AML-193 (cell line): ENCODE results near the gene CELSR1.
"Not testable (repeated sequence)": the region's sequence is repeated elsewhere in the genome, so short reads cannot be mapped to it uniquely, and the experiment has no call there.

Experiments
- DNase-seq, 2 experiments: peaks; one replicate each; lab custom pipeline; 2025; lab: John Stamatoyannopoulos, UW

Gene CELSR1

DNA sequence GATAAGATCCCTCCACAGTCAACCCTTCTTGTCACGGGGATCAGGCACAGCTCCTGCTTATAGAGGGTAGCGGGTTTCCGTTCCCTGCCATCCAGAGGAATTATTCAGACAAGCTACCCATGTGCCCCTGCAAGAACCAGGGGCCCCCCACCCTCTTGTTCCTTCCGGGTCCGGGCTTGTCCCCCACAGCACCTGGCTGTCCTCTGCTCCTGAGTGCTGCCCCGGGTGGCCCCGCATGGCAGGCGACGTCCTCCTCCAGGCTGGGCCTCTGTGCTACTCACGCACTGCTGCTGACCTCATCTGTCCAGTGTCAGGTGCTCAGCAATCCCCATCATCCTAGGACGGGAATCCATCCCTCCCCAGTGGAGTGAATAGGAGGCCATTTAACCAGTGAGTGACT is 24.7 kb downstream of the CELSR1 start:
- no peak for DNase-seq

DNA sequence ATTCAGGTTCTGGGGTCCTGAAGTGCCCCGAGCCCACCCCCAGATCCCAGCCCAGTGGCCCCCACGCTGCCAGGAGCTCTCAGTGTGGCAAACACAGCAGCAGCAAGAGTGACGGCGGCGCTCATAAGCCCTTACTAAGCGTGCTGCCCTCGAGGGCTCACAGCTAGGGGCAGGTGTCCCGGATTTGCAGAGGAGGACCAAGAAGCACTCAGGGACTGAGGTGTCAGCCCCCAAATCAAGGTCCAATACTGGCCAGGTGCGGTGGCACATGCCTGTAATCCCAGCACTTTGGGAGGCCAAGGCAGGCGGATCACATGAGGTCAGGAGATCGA is 25.4 kb downstream of the CELSR1 start:
- no peak for DNase-seq

DNA sequence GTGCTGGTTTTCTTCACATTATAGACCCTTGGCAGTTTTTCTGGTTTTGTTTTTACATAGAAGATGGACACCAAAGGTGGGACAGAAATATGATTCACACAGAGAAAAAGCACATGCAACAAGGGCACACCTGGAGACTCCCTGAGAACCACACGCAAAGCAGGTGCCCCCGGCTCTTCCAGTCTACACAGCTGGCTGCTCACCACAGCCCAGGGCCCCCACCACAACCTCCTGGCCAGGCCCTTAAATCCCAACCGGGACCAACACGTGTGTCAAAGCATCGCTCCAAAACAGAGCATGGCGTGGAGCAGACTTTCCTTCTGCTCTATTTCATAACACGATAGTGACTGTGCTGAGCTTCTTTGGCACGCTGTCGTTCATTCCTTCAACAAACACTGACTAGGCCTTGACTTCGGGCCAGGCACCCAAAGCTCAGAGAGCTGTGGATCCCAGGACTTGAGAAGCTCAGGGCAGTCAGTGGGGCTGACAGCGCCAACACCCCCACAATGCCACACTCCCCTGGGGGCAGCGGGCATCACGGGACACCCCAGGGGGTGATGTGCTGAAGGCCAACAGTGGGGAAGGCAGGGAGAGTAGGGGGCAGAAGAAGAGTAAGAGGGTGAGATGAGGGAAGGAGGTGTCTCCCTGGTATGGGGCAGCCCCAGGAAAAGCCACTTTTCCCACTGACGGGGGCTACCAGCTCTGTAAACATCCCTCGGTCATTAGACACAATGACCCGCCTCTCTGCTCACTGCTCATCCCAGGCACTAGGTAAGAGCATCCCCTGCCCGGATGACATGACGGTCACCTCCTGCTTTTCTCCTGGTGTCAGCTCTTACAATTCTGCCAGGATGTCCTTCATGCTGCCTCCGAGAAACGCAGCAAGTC is 26.0 kb downstream of the CELSR1 start:
- no peak for DNase-seq

DNA sequence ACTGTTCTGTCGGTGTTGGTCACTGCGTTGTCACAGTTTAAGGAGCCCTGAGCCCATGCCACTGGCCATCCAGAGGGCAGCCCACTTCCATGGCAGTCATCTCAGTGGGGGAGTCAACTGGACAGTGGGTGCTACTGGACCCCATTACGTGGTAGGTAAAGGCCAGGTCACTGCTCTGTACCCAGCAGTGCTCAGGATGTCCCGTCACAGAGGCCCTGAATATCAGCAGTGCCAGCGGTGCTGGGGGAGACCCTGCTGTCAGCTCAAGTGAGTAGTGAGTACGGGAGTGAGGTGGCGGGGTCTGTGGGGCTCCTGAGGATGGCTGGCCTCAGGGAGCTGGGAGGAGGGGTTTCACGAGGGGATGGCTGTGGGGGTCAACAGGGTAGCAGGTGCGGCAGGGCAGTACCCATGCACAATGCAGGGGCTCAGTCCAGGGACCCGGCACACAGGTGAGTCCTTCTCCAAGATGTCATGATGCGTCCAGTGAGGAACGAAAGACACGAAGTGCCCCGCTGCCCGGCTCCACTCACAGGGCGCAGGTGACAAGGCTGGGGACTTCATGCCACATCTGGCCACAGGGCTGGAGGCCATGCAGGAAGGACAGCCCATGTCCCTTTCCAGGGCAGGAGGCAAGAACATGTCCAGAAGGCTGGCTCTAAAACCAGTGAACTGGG is 27.9 kb downstream of the CELSR1 start:
- DNase-seq, result no peak

DNA sequence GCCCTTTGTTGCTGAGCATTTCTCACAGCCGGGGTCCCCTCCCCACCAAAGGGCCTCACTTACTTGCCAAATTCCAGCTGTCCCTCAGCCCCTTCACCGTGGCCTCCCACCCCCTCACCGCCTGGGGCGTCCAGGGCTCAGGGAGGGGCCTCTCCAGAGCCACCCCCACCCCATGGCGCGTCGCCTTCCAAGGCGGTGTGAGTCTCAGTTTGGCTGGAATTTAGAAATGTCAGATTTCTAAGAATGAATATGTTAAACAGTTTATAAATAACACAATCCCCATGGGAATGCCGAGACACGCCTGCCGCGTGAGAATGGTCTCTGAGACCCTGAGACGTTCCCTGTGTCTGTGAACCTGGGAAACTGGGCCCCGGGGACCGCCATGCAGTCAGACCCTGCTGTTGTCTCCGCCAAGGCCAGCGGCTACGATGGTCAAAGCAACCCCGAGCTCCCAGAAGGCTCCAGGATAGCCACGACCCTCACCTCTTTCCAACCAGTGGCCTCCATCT is 28.9 kb downstream of the CELSR1 start:
- DNase-seq, result no peak

DNA sequence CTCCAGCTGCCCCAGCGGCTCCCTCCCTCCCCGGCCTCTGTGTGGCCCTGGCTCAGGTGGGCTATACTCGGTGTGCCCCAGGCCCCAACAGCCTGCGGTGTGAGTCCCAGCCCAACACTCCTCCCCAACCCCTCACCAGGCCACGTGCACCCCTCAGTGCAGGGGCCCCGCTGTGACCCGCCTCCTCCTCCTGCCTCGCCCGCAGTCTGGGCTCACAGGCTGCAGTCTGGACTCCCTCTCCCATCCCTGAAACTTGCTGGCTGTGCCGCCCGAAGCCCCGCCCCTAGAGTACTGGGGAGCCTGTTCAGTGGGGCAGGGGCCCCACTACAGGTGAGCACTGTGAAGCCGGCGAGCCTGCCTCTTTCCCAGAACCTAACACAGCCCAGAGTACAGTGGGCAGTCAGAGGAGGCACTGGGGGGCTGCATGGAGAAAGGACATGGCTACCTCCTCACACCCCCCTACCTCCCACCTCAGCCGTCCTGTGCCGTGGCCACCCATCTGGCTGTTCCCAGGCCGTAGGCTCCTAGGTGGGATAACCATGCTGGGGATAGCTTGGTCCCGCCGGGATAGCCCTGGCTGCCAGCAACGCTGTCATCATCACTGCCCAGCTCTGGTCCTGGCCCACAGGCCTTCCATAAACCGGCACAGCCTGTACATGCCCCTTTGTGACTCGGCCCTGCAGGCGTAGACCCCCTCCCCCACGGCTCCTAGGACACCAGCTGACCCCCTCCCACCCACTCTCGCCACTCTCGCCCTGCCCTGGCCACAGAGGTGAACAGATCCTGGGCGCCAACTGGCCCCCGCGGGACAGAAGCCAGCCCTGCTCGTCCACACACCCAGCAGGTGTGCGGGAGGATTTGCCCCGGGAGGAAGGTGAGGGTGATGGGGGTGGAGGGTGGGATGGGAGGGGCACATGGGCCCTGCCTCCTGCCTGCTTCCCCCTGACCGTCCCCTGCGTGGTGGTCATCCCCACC is 29.7 kb downstream of the CELSR1 start:
- DNase-seq, result no peak

DNA sequence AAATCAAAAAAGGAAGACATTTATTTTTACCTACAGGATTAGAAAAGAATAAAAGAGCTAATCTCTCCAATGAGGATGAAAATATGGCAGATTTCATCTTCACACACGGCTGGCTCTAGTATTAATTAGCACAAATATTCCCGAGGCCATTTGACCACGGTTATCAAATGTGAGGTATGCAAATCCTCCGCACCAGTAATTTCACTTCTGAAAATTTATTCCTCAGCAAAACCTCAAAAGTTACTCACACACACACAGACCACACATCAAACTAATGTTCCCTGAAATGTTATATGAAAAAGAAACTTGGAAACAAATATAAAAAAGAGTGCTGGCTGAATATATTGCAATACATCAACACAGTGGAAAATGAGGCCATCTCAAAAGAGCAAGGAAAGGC is 32.8 kb downstream of the CELSR1 start:
- DNase-seq, result no peak

DNA sequence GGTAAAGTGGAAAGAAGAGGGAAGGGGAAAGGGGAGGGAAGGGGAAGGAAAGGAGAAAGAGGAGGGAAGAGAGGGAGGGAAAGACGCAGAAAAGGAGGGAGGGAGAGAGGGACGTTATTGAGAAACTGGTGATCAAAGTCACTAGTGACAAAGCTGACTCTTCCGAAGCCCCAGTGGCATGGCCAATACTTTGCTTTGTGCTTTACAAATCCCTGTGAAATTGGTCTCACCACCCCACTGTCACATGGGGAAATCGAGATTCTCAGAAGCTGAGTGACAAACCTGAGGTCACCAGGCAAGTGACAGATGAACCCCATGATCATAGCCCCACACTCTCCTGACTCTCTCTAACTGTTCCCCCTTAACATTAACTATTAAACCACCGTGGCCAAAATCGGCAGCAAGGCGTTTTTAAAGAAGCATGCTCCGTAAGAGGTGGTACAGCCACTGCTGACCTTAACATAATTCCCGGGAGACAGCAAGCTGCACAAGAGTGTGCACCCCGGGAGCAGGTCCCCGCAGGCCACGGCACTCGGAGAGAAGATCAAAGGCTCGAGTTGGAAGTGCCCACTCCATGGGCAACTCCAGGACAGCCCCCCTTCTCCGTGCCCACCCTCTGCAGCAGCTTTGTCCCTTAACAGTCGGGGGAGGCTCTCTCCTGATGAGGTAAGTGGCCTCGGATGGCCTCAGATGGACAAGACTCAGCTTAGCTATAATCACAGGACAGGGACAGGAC is 34.8 kb downstream of the CELSR1 start:
- no peak for DNase-seq

DNA sequence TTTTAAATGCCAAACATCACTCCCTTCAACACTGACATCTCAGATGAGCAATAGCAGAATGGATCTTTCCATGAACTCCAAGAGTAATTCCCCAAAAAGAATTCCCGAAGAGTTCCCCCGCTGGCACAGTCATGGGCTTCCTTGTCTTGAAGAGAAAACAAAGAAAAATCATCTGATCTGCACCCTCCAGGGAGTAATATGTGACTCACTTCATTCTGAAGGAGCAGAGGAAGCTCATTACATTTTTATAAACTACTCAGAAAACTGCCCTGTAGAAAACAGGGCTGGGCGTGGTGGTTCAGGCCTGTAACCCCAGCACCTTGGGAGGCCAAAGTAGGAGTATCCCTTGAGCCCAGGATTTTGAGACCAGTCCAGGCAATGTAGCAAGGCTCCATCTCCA is 35.7 kb downstream of the CELSR1 start:
- DNase-seq, result no peak

DNA sequence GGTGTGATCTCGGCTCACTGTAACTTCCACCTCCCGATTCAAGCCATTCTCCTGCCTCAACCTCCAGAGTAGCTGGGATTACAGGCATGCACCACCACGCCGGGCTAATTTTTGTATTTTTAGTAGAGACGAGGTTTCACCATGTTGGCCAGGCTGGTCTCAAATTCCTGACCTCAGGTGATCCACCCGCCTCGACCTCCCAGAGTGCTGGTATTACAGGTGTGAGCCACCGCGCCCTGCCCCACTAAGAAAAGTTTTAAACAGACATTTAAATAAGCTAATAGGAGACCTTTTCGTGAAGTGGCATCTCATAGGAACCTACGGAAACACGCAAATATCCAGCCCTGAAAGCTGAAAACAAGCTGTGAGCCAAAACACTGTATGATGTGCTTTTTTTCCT is 36.2 kb downstream of the CELSR1 start:
- not testable (repeated sequence) for DNase-seq

DNA sequence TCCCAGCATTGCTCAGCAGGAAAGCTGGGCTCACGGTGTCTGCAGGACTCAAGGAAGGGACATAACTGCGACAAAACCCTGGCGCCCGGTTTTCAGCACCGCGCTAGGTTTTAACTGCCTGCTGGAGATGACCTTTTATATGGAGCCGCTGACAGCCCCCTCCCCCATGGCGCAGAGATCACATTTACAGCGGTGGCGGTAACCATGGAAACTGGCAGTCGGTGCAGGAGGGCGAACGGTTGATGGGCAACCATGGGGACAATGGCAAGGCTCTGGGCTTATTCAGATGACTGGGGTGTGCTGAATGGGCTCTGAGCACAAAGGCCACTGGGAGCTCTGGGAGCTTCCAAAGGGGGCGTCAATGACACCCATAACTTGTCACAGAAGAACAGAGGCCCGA is 37.2 kb downstream of the CELSR1 start:
- no peak for DNase-seq

DNA sequence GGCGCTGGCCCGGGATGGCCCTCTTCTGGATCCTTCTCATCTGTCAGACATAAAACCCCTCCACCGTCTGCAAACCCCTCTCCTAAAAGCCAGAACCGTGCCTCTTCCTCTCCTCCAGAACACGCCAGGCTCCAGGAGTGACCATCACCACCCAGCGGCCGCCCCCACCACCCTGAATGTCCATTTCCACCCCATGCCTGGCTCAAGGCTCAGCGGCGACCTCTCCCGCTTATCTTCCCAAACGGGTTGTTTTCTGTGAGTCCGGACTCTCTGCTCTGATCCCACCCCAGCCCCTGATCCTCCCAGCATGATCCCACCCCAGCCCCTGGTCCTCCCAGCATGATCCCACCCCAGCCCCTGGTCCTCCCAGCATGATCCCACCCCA is 37.6 kb downstream of the CELSR1 start:
- DNase-seq, result no peak

DNA sequence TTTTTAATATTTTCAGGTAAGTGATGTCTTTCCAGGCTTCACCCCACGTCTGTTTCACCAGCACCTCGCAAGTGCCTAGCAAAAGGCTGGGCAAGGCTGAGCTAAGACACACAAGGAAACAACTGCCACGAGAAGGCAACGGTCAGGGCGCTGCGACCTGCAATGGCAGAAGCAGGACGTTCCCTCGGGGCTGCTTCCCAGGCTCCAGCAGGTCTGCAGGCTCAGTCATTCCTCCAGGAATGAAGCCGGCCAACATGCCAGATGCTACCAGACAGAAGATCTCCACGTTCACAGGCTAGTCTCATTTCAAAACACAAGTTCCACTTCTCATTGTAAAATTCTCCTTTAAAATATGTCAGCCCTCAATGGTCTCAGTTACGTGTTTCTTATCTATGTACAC is 45.5 kb downstream of the CELSR1 start:
- no peak for DNase-seq

DNA sequence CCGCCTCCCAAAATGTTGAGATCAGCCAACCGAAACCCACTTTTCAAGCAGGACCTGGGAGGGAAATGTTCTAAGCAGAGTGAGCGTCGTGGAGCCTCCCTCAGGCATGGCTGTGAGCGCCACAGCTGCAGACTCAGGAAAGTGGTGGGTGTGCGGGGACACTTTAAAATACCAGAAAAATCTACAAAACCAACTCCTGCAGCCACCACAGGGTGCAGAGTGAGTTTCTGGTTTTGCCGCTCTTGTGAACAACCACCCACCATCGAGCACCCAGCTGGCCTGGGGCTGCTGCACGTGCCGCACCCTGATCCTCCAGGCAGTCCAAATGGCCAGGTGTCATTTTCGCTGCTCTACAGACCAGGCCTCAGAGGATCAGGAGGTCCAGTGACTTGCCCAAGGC is 46.9 kb downstream of the CELSR1 start:
- DNase-seq, result no peak

DNA sequence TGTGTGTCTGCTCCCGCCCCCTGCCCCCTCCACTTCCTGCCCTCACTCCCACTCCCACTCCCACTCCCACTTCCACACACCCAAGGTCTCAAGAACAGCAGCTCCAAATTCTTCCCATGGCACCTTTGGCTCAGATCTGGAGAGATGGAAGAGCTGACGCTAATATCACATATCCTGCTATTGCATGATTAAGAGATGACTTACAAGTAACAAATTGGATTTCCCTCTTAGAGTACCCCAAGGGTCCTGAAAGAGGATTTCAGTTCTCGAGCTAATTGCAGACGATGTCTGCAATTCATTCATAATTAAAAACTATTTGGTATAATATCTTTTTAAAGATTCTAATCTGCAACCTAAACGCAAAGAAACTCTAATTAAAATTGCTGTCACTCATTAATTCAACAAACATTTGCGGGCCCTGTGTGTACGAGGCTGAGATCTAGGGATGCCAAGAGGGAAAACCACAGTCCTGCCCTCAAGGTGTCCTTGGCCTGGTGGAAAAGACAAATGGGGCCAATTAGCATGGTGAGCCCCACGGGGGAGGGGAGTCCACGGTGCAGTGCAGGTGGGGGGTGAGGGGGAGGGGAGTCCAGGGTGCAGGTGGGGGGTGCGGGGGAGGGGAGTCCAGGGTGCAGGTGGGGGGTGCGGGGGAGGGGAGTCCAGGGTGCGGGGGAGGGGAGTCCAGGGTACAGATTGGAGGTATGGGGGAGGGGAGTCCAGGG is 50.3 kb downstream of the CELSR1 start:
- DNase-seq, result no peak

DNA sequence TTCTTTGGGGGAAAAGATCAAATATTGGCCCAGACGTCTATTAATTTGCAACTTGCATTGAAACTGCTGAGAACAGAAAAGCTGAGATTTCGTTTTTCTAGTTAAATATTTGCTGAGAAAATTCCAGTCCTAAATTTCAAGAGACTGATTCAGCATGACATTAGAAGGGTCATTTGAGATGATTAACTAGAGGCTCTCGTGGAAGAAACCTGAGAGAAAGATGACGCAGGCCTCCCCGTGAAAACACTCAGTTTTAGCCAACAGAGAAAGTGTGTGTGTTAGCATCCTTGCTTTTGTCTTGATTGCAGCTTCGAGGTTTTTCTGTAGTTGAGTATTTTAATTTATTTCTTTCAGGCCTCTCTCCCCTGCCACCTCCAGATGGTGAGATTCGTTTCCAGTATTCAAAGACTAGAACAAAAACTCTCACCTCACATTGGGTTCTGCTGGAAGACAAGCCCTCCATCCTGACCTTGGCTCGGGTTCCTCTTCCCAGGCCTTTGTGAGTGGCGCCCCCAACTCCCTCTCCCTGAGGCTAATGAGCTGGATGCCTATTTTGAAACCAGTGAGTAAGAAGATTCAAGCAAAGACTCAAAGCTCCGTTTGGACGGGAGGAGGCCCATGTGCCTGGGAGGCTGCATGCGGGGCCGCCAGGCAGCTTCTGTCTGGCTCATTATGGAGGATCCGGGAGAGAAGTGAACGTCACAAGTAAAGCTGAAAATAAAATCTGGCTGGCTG is 52.4 kb downstream of the CELSR1 start:
- no peak for DNase-seq

DNA sequence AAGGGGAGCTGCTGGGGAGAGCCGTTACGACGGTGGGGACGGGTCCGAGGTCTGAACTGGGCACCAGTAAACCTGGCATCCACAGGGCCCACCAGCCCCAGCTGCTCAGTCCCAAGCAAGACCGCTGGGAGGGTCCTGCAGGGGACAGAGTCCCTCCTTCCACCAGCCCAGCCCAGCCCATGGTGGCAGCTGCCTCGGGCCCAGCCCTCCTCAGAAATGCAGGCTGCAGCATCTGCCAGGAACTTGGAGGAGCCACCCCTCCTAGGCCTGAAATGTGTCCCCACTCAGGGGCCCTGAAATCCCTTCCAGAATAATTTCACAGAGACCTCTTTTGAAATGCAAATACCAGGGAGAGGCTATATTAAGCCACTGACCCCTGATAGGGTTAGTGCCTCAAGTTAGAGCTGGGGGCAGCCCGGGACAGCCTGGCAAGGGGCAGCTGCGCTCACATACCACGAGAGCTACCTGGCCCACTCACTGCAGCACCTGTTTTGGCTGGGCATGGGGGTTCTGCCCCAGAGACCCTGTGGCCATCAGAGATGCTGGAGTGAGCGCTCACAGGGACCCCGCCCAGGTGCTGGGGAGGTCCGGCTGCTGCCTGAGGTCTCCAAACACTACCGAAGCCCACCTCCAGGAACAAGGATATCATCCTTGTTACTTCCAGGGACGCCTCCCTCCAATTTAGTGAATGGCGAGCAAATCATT is 53.1 kb downstream of the CELSR1 start:
- no peak for DNase-seq

DNA sequence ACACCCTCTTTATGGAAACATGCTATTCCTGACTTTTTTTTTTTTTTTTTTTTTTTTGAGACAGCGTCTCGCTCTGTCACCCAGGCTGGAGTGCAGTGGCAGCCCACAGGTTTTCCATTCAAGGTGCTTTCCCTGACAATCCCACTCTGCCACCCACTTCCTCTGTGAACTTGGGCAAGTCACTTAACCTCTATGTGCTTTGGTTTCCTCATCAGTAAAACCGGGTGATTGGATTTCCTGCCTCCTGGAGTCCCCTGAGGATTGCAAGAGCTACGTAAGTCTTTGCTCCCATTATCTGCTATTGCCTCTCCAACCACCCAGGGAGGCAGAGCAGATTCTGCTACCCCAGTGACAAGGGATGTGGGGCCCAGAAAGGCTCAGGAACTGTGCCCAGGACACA is 54.1 kb downstream of the CELSR1 start:
- DNase-seq, result no peak

DNA sequence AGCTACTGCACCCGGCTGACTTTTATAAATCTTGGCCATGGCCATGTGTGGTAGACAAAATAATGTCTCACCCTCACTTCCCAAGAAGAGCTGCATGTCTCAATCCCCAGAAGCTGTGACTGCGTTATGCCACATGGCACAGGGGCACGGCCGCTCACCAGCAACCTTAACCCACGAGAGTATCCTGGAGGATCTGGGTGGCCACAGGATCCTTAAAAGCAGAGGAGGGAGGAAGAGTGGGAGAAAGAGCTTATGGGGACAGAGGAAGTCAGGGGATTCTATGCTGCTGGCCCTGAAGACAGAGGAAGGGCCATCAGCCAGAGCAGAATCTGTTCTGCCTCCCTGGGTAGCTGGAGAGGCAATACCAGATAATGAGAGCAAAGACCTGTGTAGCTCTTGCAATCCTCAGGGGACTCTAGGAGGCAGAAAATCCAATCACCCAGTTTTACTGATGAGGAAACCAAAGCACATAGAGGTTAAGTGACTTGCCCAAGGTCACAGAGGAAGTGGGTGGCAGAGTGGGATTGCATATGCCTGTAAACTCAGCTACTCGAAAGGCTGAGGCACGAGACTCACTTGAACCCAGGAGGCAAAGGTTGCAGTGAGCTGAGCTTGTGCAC is 55.3 kb downstream of the CELSR1 start:
- DNase-seq, result no peak
